SH-SY5Y (cell line): ENCODE results near the gene RPN2.
A peak's percentile ranks its signal among the peaks of the same experiment; 100 is the strongest.

Experiments used
- GATA2 ChIP-seq: IDR thresholded peaks from 2 replicates; pipeline ENCODE4 v1.6.1; 2011; ENCODE audit warnings: mild to moderate bottlenecking, low read depth, low read length
- GATA3 ChIP-seq: IDR thresholded peaks from 2 replicates; pipeline ENCODE4 v1.6.1; 2011; ENCODE audit warnings: low read depth, mild to moderate bottlenecking, low read length, moderate library complexity

The RPN2 gene

DNA sequence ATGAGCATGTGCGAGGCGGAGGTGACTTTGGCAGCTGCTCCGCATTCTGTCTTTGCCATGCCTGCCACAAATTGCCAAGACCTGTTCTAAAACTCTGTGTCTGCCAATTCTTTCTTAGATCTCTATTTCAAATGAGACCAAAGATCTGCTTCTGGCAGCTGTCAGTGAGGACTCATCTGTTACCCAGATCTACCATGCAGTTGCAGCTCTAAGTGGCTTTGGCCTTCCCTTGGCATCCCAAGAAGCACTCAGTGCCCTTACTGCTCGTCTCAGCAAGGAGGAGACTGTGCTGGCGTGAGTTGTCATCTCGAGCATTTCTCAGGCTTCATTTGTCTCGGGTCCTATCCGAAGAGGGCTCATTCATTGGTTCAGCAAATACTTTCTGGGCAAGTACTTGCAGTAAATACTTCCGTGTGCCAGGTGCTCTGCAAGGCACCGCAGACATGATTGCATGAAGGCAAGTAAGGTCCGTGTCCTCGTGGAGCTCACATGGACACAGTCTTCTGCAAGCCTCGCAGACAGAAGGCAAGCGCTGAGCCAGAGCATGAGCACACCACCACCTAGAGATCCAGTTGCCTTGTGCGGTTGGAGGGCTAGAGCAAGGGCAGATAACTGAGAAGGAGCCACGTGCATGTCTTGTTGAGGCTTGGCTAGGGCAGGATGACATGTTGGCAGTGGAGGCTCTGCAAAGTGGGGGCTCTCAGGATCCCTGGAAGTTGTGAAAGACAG is 20.0 kb downstream of the RPN2 start:
- TF ChIP-seq GATA3 (no peak), GATA2 (no peak)

DNA sequence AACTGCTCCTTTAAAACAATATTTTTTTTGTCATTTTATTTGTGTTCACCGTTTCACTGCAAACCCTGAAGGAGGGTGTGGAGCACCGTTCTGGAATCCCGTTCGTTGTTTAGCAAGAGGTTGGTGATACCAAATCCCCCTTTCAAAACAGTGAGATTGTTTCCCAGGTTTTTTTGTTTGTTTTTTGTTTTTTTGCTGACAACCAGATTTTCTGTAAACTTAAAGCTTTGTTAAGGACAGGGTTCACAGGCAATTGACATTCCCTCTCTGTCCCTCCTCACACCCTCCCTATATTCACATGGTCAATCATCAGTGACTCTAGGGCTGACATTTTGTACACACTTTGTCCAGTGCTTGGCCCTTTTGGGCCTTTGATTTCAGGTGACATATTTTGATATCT is 21.2 kb downstream of the RPN2 start:
- TF ChIP-seq GATA3 (no peak), GATA2 (no peak)

DNA sequence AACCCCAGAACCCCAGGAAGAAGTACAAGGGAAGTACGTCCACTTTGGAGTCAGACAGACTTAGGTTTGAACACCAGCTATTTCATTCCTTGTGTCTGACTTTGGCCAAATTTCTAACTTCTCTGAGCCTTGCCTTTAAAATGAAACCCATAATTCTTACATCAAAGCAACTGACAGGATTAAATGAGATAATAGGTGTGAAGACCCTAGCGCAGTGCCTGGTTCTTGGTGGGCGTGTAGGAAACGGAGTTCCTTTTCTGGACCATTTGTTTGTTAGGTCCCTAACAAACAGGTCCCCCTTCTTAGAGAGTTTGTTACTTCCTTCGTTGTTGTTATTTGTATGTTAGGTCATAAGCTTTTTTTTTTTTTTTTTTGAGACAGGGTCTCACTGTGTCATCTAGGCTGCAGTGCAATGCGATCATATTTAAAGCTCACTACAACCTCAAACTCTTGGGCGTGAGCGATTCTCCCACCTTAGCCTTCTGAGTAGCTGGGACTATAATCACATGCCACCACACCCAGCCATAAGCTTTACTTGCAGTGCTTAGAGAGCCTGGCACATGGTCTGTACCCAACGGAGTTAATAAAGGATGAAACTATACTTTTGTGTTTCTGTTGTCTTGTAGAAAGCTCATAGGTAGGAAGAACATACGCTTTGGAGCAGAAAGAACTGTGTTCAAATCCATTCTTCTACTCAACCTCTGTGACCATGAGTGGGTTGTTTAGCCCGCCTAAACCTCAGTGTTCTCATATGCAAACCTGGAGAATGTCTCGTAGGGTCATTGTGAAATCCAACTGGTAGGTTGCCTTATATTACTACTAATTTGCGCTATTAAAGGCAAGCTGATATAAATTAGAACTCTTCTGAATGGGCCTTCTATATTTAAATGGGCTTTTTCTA is 22.0 kb downstream of the RPN2 start:
- TF ChIP-seq GATA2 (no peak), GATA3 (no peak)

DNA sequence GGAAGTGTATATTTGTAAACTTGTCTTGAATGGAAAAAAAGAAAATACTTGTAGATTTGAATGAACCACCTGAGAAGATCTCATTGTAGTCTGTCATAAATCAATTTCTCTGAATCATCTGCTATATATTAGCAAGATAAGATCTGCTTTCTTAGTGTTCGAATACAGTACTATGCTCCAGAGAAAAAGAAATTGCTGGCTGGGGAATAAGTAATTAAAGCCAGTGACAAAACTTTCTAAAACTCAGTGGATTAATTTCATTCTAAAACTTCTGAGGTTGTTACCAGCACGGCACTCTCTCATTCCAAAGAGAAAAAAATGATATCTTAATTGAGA is 22.7 kb downstream of the RPN2 start:
- TF ChIP-seq GATA2 (no peak), GATA3 (peak; percentile 70)

DNA sequence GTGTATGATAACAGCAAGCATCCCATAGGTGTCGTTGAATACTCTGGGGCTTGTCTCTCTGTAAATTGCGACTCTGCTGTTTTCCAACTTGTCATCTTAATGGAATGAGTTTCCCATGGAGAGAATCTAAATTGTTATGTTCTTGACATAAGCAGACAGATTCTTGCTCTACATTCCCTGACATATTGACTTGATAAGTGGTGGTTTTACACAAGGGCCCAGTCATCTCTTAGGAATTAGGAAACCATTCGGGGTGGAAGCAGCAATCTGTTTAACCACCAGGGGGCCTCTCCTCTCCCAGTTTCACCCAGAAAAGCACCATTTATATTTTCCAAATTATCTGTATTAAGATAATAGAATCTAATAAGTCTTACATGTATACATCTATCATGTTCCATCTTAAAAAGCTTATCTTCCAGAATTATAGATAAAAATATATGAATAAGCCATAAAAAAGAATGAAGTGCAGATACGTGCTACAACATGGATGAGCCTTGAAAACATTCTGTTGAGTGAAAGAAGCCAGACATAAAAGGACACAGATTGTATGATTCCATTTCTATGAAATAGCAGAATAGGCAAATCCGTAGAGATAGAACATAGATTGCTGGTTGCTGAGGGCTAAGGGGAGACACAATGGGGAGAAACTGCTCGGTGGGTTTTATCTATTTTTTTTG is 23.3 kb downstream of the RPN2 start:
- no peak for TF ChIP-seq GATA3
- peak; percentile 17; the same call in 1 of the 2 replicates for TF ChIP-seq GATA2

DNA sequence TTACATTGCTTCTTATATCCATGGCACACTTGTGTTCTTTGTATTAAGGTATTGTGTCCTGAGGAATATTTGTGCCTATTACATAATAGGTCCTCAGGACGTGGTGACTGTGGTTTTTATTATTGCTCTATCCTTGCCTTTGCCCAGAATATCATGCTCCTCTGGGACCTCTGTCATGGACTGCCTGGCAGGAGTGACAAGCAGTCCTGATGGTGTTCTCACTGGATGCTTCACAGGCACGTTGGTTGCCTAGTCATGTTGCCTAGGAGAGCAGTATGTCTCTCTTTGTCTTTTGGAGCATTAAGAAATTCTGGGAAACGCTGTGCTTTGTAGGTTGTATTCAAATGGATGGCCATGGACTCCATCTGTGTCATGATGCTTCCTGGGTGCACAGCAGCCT is 24.9 kb downstream of the RPN2 start:
- no peak for TF ChIP-seq GATA3

DNA sequence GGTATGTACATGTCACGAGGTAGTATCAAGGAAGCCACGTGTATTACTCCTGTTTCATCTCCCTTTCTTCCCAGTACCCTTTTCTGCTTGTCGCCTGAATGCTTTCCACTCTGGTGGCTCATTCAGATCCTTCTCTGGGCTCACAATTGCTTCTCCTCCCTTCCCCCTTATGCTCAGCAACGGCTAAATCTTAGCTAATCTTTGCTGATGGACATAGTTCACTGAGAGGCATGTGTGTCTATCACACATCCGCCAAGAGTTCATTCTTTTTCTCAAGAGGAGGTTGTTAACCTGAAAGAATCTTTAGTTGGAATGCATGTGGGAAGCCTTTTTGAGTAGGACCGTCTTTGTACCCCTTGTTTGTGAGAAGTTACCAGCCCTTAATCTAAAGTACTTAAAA is 26.0 kb downstream of the RPN2 start:
- TF ChIP-seq GATA2 = no peak
- TF ChIP-seq GATA3 = no peak

DNA sequence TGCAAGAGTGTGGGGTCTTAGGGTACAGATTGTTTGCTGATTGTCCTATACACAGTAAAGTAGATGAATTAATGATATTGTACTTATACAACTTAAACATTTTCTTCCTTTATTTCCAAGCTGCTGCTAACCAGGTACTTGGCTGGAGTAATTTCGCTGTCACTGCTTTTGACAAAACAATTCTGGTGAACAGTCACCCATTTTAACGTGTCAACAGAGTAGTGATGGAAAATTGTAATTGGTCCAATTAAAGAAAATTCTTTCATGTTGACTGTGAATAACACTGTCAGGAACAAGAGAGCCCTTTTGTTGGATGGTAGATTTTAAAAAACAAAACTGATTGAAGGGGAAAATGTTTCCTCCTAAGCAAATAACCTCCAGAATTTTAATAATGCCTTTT is 26.7 kb downstream of the RPN2 start:
- no peak for TF ChIP-seq GATA3
- no peak for TF ChIP-seq GATA2

DNA sequence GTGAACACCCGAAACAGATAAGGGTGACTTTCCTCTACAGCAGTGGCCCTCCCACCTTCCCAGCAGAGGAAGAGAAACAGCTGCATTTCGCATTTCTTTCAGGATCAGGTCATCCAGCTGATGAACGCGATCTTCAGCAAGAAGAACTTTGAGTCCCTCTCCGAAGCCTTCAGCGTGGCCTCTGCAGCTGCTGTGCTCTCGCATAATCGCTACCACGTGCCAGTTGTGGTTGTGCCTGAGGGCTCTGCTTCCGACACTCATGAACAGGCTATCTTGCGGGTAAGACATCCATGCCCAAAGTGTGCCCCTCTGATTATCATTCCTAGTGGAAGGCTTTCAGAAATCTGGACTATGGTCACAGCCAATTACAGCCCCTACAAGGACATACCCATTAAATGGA is 28.0 kb downstream of the RPN2 start:
- no peak for TF ChIP-seq GATA2
- TF ChIP-seq GATA3 = no peak

DNA sequence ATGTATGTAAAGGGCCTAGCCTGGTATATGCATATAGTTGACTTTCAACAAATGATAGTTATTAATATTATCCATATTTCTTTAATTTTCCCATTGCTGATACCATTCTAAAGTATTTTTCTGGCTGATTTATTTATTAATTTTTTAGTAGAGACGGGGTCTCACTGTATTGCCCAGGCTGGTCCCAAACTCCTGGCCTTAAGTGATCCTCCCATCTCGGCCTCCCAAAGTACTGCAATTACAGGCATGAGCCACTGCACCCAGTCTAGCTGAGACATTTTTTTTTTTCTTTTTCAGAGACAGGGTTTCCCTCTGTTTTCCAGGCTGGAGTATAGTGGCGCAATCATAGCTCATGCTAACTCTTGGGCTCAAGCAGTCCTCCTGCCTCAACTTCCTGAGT is 30.1 kb downstream of the RPN2 start:
- TF ChIP-seq GATA3 = no peak
- TF ChIP-seq GATA2 = no peak

DNA sequence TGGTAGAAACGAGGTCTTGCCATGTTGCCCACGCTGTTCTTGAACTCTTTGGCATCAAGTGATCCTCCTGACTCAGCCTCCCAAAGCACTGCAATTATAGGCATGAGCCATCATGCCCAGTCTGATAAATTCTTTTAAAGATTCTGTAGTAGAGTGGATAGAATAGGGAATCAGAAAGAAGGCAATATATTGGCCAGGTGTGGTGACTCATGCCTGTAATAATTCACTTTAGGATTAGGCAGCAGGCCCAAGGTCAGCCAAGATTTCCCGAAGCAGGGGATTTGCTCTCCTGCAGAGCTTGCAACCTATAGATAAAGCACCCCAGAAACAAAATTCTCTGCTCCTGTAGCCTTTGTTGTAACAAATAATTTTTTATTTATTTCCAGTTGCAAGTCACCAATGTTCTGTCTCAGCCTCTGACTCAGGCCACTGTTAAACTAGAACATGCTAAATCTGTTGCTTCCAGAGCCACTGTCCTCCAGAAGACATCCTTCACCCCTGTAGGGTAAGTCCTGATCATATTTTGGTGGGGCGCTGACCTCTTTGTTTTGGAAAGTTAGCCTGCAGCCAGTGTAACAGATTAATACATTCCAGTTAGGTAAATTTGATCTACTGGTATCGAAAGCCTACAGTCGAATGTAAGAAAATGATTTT is 30.7 kb downstream of the RPN2 start:
- no peak for TF ChIP-seq GATA3
- TF ChIP-seq GATA2 = no peak

DNA sequence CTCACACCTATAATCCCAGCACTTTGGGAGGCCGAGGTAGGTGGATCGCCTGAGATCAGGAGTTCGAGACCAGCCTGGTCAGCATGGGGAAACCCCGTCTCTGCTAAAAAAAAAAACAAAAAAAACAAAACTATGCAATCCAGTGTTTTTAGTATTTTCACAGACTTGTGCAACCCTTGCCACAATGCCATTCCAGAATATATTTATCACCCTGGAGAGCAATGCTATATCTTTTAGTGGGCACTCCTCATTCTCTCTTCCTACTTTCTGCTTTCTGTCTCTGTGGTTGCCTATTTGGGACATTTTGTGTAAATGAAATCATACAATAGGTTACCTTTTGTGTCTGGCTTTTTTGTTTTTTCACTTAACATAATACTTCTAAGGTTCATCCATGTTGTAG is 39.3 kb downstream of the RPN2 start:
- TF ChIP-seq GATA2 (no peak), GATA3 (no peak)

DNA sequence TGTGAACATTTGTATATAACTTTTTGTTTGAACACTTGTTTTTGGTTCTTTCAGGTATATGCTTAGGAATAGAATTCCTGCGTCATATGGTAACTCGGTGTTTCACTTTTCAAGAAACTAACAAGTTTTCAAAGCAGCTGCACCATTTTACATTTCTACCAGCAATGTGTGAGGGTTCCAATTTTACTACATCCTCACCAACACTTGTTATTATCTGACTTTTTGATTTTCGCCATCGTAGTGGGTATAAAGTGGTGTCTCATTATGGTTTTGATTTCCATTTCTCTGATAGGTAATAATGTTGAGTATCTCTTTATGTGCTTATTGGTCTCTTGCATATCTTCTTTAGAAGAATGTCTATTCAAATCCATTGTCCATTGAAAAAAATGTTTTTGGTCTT is 39.8 kb downstream of the RPN2 start:
- TF ChIP-seq GATA2 (no peak), GATA3 (no peak)

DNA sequence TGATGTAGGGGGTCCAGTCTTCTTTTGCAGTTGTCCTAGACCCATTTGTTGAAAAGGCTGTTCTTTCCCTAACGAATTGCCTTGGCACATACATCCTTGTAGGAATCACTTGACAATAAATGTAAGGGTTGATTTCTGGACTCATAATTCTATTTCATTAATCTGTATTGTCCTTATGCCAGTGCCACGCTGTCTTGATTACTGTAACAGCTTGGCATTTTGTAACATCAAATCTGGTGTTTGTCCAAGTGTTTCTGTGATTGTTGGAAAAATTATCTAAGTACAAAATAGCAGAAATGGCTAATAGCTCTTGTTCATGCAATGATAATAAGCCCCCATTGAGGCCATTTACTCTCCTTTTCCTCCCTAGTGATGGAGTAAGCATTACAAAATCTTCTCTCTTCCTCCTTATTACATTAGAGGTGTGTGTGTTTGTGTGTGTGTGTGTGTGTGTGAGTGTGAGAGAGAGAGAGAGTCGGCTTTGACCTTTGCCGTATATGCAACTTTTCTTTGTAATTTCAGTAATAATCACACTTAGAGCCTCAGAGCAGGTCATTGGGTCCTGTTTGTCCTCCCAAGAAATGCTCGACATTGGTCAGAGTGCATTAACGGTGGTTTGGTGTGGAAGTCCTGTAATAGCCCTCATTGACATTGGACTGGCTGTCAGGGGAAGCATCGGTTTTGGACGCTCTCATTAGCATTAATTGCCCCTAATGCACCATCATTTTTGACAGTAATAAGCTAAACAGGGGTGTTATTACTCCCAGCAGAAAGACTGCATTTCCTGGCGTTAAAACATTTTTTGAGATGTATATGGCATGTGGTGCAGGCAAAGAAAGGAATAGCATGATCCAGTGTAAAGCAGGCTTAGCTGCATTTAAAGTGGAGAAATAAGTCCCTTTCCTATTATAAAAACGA is 40.9 kb downstream of the RPN2 start:
- TF ChIP-seq GATA2 (no peak), GATA3 (no peak)
